Psoas muscle (tissue), 8 donors: Measurements from ENCODE around the gene ARMC7. TPM values are rescaled to one million over a fixed set of nuclear protein-coding genes. Genes with fewer than 3 reads are reported as not detected.

ENCODE experiments used
- ATAC-seq, 4 donors: fragments of 200-7000 bp; cut with Tn5 transposase; one replicate each; pipeline ENCODE4 v1.9.1; 2020; ENCODE audit warnings: moderate library complexity in 3 of 4, mild to moderate bottlenecking in 2 of 4
- DNase-seq, 2 donors: peaks; one replicate each; pipeline ENCODE4 v3.0.0-alpha.2; 2020
- H3K27ac ChIP-seq: fragments of 200-600 bp; one replicate; pipeline ENCODE4 v1.8.0; 2022
- H3K27me3 ChIP-seq, 3 donors: fragments of 200-600 bp in 1 of 3; one replicate each; pipeline versions ENCODE4 v1.6.1 to v1.8.0; 2013 to 2022; ENCODE audit warnings: low read length in 2 of 3, mild to moderate bottlenecking in 2 of 3, moderate library complexity in 1 of 3; ENCODE audit not compliant: insufficient read depth in 3 of 3
- H3K36me3 ChIP-seq, 2 donors: fragments of 200-600 bp in 1 of 2; one replicate each; pipeline versions ENCODE4 v1.6.1 to v1.8.0; 2013 to 2022; ENCODE audit warnings: low read depth in 1 of 2, mild to moderate bottlenecking in 1 of 2, moderate library complexity in 1 of 2; ENCODE audit not compliant: insufficient read depth in 1 of 2
- H3K4me1 ChIP-seq: fragments of 200-600 bp; one replicate; pipeline ENCODE4 v1.8.0; 2022
- H3K4me3 ChIP-seq: fragments of 200-600 bp; one replicate; pipeline ENCODE4 v1.8.0; 2022; ENCODE audit warnings: mild to moderate bottlenecking
- H3K9me3 ChIP-seq: fragments of 200-600 bp; one replicate; pipeline ENCODE4 v1.8.0; 2022
- WGBS, 3 donors: extraction: QIAGEN DNeasy Blood & Tissue Kit; methylation state at CpG; one replicate each; pipeline versions ENCODE4 v1.1.6 to v1.1.7; 2013; 5-methylcytosine and 5-hydroxymethylcytosine counted together
- intact Hi-C, 2 donors: fragments of 100-400 bp; cut with DNase I; formaldehyde crosslinking; loops; one replicate each; pipeline versions ENCODE4 v1.11.0 to v1.14.2; 2022
- polyA plus RNA-seq, 3 donors: library from polyadenylated mRNA; stranded (reverse); fragments of 200-250 nt; gene quantifications; one replicate each; pipeline ENCODE4 v1.2.3, GENCODE V29; 2013
- total RNA-seq, 4 donors: library from RNA; stranded (reverse); fragmentation: NEBNext Ultra II Directional in 2 of 4; extraction: Animal tissue kit (Norgen Biotek cat#: 25700) in 2 of 4; gene quantifications; one replicate each; pipeline versions ENCODE4 v1.2.1 to v1.2.4, GENCODE V29; 2021 to 2023
- TF ChIP-seq, protein P1 (sequence below): fragments of 200-600 bp; IDR thresholded peaks from one replicate; pipeline ENCODE4 v1.8.0; 2022; ENCODE audit warnings: antibody characterized with exemption
- donor health status: healthy with polysubstance abuse.
- donor health status: DM: no; HTN: no; CAD: no; lungs with moderate emphysema.
- donor health status: Bipolar disorder and iron deficiency.
- donor health status: healthy.
- donor health status: DM: yes; HTN: yes; CAD: no.
- donor health status: DM: no; HTN: no; CAD: no.
- donor health status: DM: no; HTN: no; CAD: no.
- donor health status: DM: yes; HTN: yes; CAD: no.

The ARMC7 gene
- total and polyA plus RNA-seq, 7 donors, result 2.7 to 7.0 (median 3.9) TPM

- WGBS, 3 donors, result 60 to 65% (median 63%) methylated on average over 19 to 20 of the region's 20 CpGs
- H3K27me3 ChIP-seq, result no peaks in the 10 kb centered on the region
- H3K4me1 ChIP-seq, result peaks cover 2% of the 10 kb centered on the region
- H3K36me3 ChIP-seq, result peaks cover 0 to 14% of the 10 kb centered on the region in 2 donors
- DNase-seq (peak; percentile 46 to 59), ATAC-seq (peak; percentile 43 to 59 (median 46))
- intact Hi-C loops, result loop anchor here in 1 of 2 donors (10.0 kb wide), 1 partner anchor 141 kb away; no protein-coding TSS in a partner anchor
- no peak overlapping the region for H3K4me3 ChIP-seq
- no peak overlapping the region for H3K27ac ChIP-seq
- H3K9me3 ChIP-seq, result no peaks in the 10 kb centered on the region
- TF ChIP-seq, protein P1, sequence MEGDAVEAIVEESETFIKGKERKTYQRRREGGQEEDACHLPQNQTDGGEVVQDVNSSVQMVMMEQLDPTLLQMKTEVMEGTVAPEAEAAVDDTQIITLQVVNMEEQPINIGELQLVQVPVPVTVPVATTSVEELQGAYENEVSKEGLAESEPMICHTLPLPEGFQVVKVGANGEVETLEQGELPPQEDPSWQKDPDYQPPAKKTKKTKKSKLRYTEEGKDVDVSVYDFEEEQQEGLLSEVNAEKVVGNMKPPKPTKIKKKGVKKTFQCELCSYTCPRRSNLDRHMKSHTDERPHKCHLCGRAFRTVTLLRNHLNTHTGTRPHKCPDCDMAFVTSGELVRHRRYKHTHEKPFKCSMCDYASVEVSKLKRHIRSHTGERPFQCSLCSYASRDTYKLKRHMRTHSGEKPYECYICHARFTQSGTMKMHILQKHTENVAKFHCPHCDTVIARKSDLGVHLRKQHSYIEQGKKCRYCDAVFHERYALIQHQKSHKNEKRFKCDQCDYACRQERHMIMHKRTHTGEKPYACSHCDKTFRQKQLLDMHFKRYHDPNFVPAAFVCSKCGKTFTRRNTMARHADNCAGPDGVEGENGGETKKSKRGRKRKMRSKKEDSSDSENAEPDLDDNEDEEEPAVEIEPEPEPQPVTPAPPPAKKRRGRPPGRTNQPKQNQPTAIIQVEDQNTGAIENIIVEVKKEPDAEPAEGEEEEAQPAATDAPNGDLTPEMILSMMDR, result peak; percentile 70
Measured at GRCh38 chr17:75105126-75106080, 4.4 kb upstream of the ARMC7 start.

GRCh38 chr17:75108193-75108592, 1.6 kb upstream of the ARMC7 start:
- DNase-seq (no peak), ATAC-seq (no peak)
- intact Hi-C loops, result loop anchor here in 1 of 2 donors (10.0 kb wide), 1 partner anchor 143 kb away; no protein-coding TSS in a partner anchor
- Histone ChIP-seq H3K27ac (no peak overlapping the region), H3K4me3 (no peak overlapping the region), H3K27me3 (no peaks in the 10 kb centered on the region), H3K4me1 (peaks cover 3% of the 10 kb centered on the region), H3K9me3 (no peaks in the 10 kb centered on the region), H3K36me3 (peaks cover 0 to 12% of the 10 kb centered on the region in 2 donors)
- 68 to 82% (median 75%) methylated on average over 2 of the region's 2 CpGs for WGBS, 3 donors
- TF ChIP-seq, protein P1, result no peak

DNA sequence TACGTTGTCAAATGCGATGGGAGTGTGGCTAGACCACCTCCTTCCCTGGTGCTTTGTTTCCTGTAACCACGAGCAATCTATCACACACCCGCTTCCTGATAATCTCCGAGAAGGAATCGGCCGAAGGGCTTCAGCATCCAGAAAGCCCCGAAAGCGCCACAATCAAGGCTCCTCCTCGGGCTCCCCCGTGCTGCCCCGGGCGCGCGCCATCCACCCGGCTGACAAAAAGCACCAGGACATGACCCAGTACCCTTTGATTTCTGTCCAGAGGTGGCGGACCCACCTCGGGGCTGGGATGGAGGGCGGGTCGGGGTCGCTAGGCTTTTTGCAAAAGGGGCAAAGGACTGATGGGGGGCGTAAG, 743 bp upstream of the ARMC7 start:
- Histone ChIP-seq H3K27me3 (no peaks in the 10 kb centered on the region), H3K4me1 (peaks cover 7% of the 10 kb centered on the region), H3K9me3 (no peaks in the 10 kb centered on the region), H3K27ac (no peak overlapping the region), H3K36me3 (peaks cover 0 to 9% of the 10 kb centered on the region in 2 donors), H3K4me3 (peak overlapping the region; percentile 88)
- TF ChIP-seq, protein P1, result no peak
- 14 to 20% (median 17%) methylated on average over 21 to 22 of the region's 22 CpGs for WGBS, 3 donors
- DNase-seq (no peak), ATAC-seq (peak in 1 of 4 donors; percentile 1)
- intact Hi-C loops, result loop anchor here in 1 of 2 donors (10.0 kb wide), 1 partner anchor 144 kb away; no protein-coding TSS in a partner anchor

DNA sequence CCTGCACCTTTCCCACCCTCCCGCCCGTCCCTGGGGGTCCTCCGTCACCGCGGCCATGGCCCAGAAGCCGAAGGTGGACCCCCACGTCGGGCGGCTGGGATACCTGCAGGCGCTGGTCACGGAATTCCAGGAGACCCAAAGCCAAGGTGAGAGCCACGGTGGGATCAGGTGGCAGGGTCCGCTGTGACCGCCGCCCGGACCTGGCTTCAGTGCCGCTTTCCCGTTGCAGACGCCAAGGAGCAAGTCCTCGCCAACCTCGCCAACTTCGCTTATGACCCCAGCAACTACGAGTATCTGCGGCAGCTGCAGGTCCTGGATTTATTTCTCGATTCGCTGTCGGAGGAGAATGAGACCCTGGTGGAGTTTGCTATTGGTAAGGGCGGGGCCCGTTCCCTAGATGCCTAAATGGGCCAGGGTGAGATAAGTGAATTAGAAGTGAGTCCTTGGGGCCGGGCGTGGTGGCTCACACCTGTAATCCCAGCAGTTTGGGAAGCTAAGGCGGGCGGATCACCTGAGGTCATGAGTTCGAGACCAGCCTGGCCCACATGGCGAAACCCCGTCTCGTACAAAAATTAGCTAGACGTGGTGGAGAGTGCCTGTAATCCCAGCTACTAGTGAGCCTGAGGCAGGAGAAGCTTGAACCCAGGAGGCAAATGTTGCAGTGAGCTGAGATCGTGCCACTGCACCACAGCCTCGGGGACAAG, 617 bp downstream of the ARMC7 start:
- no peaks in the 10 kb centered on the region for H3K27me3 ChIP-seq
- ATAC-seq (peak in 3 of 4 donors; percentile 6 to 25 (median 9)), DNase-seq (peak in 1 of 2 donors; percentile 58)
- no peaks in the 10 kb centered on the region for H3K36me3 ChIP-seq
- WGBS, 3 donors, result 23 to 25% (median 24%) methylated on average over 39 to 40 of the region's 40 CpGs
- intact Hi-C loops, result loop anchor here in 1 of 2 donors (5.0 kb wide), 2 partner anchors 67 to 92 kb away; no protein-coding TSS in a partner anchor
- H3K9me3 ChIP-seq, result no peaks in the 10 kb centered on the region
- peaks cover 7% of the 10 kb centered on the region for H3K4me1 ChIP-seq
- H3K27ac ChIP-seq, result peak overlapping the region; percentile 74
- H3K4me3 ChIP-seq, result peak overlapping the region; percentile 88
- TF ChIP-seq, protein P1, result no peak
